RWPE1 (cell line): Measurements from ENCODE around the gene ANGEL2.

Experiments used
- CTCF ChIA-PET: fragments of 350-600 bp; sonication (Branson Sonifier 250); formaldehyde crosslinking; extraction: SDS; loops from one replicate; lab custom pipeline; 2021; lab: Yijun Ruan, JAX
- POLR2A ChIA-PET: fragments of 400-600 bp; formaldehyde crosslinking; extraction: SDS; loops from one replicate; lab custom pipeline; 2020; ENCODE audit warnings: antibody characterized with exemption; ENCODE audit not compliant: low non-redundant PET; lab: Yijun Ruan, JAX
- DNase-seq: peaks from one replicate; pipeline ENCODE4 v3.0.0; 2012; ENCODE audit warnings: low spot score
- H3K27ac ChIP-seq: fragments of 450-650 bp; 2 replicates; pipeline ENCODE4 v1.5.1; 2017
- CTCF ChIP-seq: fragments of 450-650 bp; conservative IDR thresholded peaks from 2 replicates; pipeline ENCODE4 v1.5.1; 2017; ENCODE audit warnings: low read depth, mild to moderate bottlenecking

The ANGEL2 gene

GRCh38 chr1:212983482-212983881 lies 32.2 kb downstream of the ANGEL2 start:
- ChIA-PET CTCF (no interaction called here), POLR2A (no interaction called here)
- no peak overlapping the region for H3K27ac ChIP-seq
- DNase-seq: no peak
- no peak for TF ChIP-seq CTCF

GRCh38 chr1:212982430-212983152 lies 33.1 kb downstream of the ANGEL2 start:
- H3K27ac ChIP-seq: no peak overlapping the region
- no peak for DNase-seq
- CTCF ChIA-PET: interaction anchor here (0.5 to 0.6 kb wide), 3 partner anchors 54 to 1660 kb away, joined by 3 to 5 read pairs (median 4); no protein-coding TSS in a partner anchor
- TF ChIP-seq CTCF: no peak
- POLR2A ChIA-PET: no interaction called here

GRCh38 chr1:212981571-212982328 lies 33.9 kb downstream of the ANGEL2 start:
- peak overlapping the region; percentile 8; the same call in 1 of the 2 replicates for H3K27ac ChIP-seq
- ChIA-PET CTCF (interaction anchor here (0.5 to 0.6 kb wide), 2 partner anchors 55 to 911 kb away, joined by 3 to 5 read pairs; no protein-coding TSS in a partner anchor), POLR2A (no interaction called here)
- DNase-seq: no peak
- no peak for TF ChIP-seq CTCF

GRCh38 chr1:212981025-212981495 lies 34.6 kb downstream of the ANGEL2 start:
- H3K27ac ChIP-seq: peak overlapping the region; percentile 8; the same call in 1 of the 2 replicates
- ChIA-PET CTCF (no interaction called here), POLR2A (no interaction called here)
- no peak for TF ChIP-seq CTCF
- no peak for DNase-seq

- TF ChIP-seq CTCF: no peak
- DNase-seq: no peak
- POLR2A ChIA-PET: no interaction called here
- H3K27ac ChIP-seq: no peak overlapping the region
- CTCF ChIA-PET: no interaction called here
Observed at GRCh38 chr1:212980123-212980785, 35.4 kb downstream of the ANGEL2 start.
